NT2/D1 (cell line): ENCODE measurements around the gene HSF5.

Source experiments
- YY1 ChIP-seq: IDR thresholded peaks from 2 replicates; pipeline ENCODE4 v1.6.1; 2011; ENCODE audit not compliant: insufficient read length, insufficient read depth
- ZNF274 ChIP-seq: IDR thresholded peaks from 2 replicates; pipeline ENCODE4 v1.6.1; 2011; ENCODE audit warnings: mild to moderate bottlenecking, low read depth, low read length

DNA sequence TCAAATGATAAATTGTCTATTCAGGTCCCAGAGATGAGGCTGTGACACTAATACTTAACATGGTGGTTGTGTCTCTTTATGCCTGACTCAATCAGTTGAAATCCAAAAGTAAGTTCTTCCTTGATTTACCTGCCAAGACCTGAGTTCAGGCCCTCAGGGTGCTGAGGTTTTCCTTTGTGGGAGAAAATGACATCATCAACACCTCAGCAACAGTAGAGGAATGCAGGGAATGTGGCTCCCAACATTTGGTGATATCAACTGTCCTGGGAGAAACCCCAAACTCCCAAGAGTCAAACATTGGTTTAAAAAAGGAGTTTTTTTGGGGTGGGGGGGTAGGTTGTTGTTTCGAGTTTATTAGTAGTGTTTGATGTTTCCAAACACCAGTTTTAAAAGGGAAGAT lies 85.5 kb downstream of the HSF5 start:
- TF ChIP-seq ZNF274 (no peak), YY1 (no peak)
